Heart left ventricle (tissue), 16 donors: ENCODE data around the gene KCNK17. TPM values are rescaled to one million over a fixed set of nuclear protein-coding genes. Genes with fewer than 3 reads are reported as not detected.

ENCODE experiments used
- ATAC-seq, 4 donors: fragments of 200-7000 bp; cut with Tn5 transposase; one replicate each; pipeline ENCODE4 v1.9.1; 2020 to 2022; ENCODE audit warnings: moderate library complexity in 4 of 4, mild to moderate bottlenecking in 3 of 4, moderate number of reproducible peaks in 1 of 4
- DNase-seq, 5 donors: peaks; one replicate each; pipeline ENCODE4 v3.0.0-alpha.2; 2020
- H3K27ac ChIP-seq, 12 donors: fragments of 200-600 bp; sonication (generic) in 4 of 12; one replicate each; pipeline versions ENCODE4 v1.5.0 to v1.8.0; 2016 to 2022; ENCODE audit warnings: mild to moderate bottlenecking in 2 of 12
- H3K27me3 ChIP-seq, 9 donors: fragments of 200-600 bp; sonication (generic) in 2 of 9; one replicate each; pipeline versions ENCODE4 v1.5.1 to v1.8.0; 2016 to 2022; ENCODE audit warnings: mild to moderate bottlenecking in 3 of 9
- H3K36me3 ChIP-seq, 9 donors: fragments of 200-600 bp; sonication (generic) in 2 of 9; one replicate each; pipeline versions ENCODE4 v1.5.0 to v1.8.0; 2018 to 2022; ENCODE audit warnings: mild to moderate bottlenecking in 2 of 9
- H3K4me1 ChIP-seq, 12 donors: fragments of 200-600 bp; sonication (generic) in 4 of 12; one replicate each; pipeline versions ENCODE4 v1.5.0 to v1.8.0; 2016 to 2022; ENCODE audit warnings: mild to moderate bottlenecking in 3 of 12
- H3K4me3 ChIP-seq, 12 donors: fragments of 200-600 bp; sonication (generic) in 4 of 12; one replicate each; pipeline versions ENCODE4 v1.5.0 to v1.8.0; 2017 to 2022; ENCODE audit warnings: mild to moderate bottlenecking in 9 of 12, moderate library complexity in 4 of 12
- H3K9me3 ChIP-seq, 12 donors: fragments of 200-600 bp; sonication (generic) in 4 of 12; one replicate each; pipeline versions ENCODE4 v1.5.0 to v1.8.0; 2016 to 2022; ENCODE audit warnings: mild to moderate bottlenecking in 1 of 12
- POLR2A ChIP-seq, 2 donors: fragments of 450-650 bp; IDR thresholded peaks; one replicate each; pipeline ENCODE4 v1.6.1; 2017; ENCODE audit warnings: antibody characterized with exemption in 2 of 2, mild to moderate bottlenecking in 2 of 2, moderate library complexity in 2 of 2
- WGBS, 4 donors: extraction: QIAGEN DNeasy Blood & Tissue Kit in 2 of 4; methylation state at CpG; one replicate each; pipeline versions ENCODE4 v1.1.5 to v1.1.7; 2013 to 2018; 5-methylcytosine and 5-hydroxymethylcytosine counted together
- intact Hi-C, 10 donors: fragments of 100-400 bp; cut with DNase I; formaldehyde crosslinking; loops; one replicate each; pipeline versions ENCODE4 v1.11.1 to v1.14.2; 2022
- polyA plus RNA-seq, 2 donors: library from polyadenylated mRNA; stranded (reverse); fragments of 200-250 nt; gene quantifications; one replicate each; pipeline ENCODE4 v1.2.3, GENCODE V29; 2013
- total RNA-seq, 9 donors: library from RNA; depleted of rRNA in 2 of 9; stranded (reverse); fragments of >200 nt in 2 of 9; fragmentation: NEBNext Ultra II Directional in 3 of 9; extraction: Animal tissue kit (Norgen Biotek cat#: 25700) in 3 of 9; gene quantifications; one replicate each; pipeline versions ENCODE4 v1.1.0 to v1.2.4, GENCODE V29; 2016 to 2023
- TF ChIP-seq, protein P1 (sequence below), 12 donors: fragments of 200-600 bp; sonication (generic) in 4 of 12; IDR thresholded peaks; one replicate each; pipeline versions ENCODE4 v1.5.0 to v1.8.0; 2018 to 2022; ENCODE audit warnings: antibody characterized with exemption in 12 of 12, mild to moderate bottlenecking in 5 of 12
- donor health status: ischemic (EF 13 %, LVEDD 7.1; RV severe dilation, severe dysfunction).
- donor health status: healthy with polysubstance abuse.
- donor health status: DM: no; HTN: yes; CAD: no.
- donor health status: DM: no; HTN: no; CAD: no.
- donor health status: ischemic (EF 25% LVEDD 6.9; RV normal size, moderate dysfunction).
- donor health status: ischemic (EF 25% LVEDD 5.7; RV mildly dilated, moderate dysfunction).
- donor health status: healthy.
- donor health status: DM: yes; HTN: yes; CAD: no.
- donor health status: ischemic (EF 35%, LVEDD 5.7; RV mildly dilated, moderate dysfunction).
- donor health status: nonischemic (EF 11% LVEDD 7.7; RV severe dilation, severe dysfunction).
- donor health status: DM: yes; HTN: yes; CAD: no.
- donor health status: PGD.
- donor health status: ischemic (EF 29% LVEDD 5.4; RV normal size, mild dysfunction).
- donor health status: nonischemic (EF 23%, LVEDD 6.1; RV moderate dilation, normal function).

KCNK17 gene
- total and polyA plus RNA-seq, 11 donors = 0.06 to 0.36 (median 0.22) TPM; not detected in 5

DNA sequence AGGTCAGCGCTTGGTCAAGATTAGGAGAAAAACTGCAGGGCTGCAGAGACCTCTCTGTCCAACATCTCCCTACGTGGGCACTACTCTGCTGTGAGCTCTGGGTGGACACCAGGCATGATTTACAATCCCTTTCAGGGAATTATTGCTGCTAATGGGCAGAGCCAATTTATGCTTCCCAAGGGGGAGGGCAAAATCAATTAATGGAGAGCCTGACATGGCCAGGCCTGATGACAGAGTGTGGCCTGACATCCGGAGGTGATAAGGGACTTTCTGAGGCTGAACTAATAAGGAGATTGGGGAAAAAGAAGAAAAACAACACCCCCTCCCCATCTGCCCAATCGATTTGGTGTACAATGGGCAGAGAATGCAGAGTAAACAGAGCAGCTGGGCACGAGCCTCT lies 13.3 kb upstream of the KCNK17 start:
- Histone ChIP-seq H3K27ac (no peak overlapping the region), H3K36me3 (no peaks in the 10 kb centered on the region), H3K4me1 (no peaks in the 10 kb centered on the region), H3K27me3 (peaks cover 0 to 18% (median 2%) of the 10 kb centered on the region in 9 donors), H3K4me3 (no peak overlapping the region), H3K9me3 (no peaks in the 10 kb centered on the region)
- ATAC-seq = no peak
- TF ChIP-seq, protein P1, sequence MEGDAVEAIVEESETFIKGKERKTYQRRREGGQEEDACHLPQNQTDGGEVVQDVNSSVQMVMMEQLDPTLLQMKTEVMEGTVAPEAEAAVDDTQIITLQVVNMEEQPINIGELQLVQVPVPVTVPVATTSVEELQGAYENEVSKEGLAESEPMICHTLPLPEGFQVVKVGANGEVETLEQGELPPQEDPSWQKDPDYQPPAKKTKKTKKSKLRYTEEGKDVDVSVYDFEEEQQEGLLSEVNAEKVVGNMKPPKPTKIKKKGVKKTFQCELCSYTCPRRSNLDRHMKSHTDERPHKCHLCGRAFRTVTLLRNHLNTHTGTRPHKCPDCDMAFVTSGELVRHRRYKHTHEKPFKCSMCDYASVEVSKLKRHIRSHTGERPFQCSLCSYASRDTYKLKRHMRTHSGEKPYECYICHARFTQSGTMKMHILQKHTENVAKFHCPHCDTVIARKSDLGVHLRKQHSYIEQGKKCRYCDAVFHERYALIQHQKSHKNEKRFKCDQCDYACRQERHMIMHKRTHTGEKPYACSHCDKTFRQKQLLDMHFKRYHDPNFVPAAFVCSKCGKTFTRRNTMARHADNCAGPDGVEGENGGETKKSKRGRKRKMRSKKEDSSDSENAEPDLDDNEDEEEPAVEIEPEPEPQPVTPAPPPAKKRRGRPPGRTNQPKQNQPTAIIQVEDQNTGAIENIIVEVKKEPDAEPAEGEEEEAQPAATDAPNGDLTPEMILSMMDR (IDR thresholded peaks at IDR 0.05) = no peak
- TF ChIP-seq POLR2A (IDR thresholded peaks at IDR 0.05) = no peak
- no peak for DNase-seq
- intact Hi-C loops = no loop called here
- WGBS, 4 donors = 51 to 64% (median 60%) methylated on average over 5 of the region's 5 CpGs

DNA sequence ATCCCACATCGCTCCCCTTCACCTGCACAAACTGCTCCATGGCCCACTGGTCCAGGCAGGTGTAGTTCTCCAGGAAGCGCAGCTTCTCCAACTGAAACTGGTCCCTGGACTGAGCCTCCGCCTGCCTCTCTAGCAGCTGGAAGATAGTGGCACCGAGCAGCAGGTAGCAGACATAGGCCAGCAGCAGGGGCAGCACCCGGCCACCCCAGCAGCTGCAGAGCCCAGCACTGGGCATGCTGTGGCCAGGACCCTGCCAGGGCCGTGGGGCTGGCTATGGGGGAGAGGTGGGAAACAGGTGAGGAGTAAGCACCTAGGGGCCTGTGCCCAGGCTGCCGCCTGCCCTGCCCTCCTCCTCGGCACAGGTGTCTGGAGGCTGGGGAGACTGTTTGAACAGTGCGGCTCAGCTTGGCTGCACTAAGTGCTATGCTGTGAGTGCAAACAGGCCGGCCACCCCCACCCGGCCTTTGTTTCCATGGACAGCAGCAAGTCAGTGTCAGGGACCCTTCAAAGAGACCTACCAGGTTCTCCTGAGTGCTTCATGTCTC lies 8.2 kb upstream of the KCNK17 start, which contains the start of gene KCNK16:
KCNK16 (minus strand) TSS at position 397 of the 545 bp plus-strand sequence; CDS start at position 235, 162 bp downstream.
- TF ChIP-seq, protein P1 (IDR thresholded peaks at IDR 0.05) = no peak
- TF ChIP-seq POLR2A (IDR thresholded peaks at IDR 0.05) = no peak
- Histone ChIP-seq H3K27ac (no peak within 1 kb of the TSS), H3K36me3 (no peaks in the 10 kb centered on the region), H3K9me3 (no peaks in the 10 kb centered on the region), H3K27me3 (peaks cover 0 to 11% (median 0%) of the 10 kb centered on the region in 9 donors), H3K4me3 (no peak within 1 kb of the TSS), H3K4me1 (peaks cover 0 to 9% (median 0%) of the 10 kb centered on the region in 12 donors)
- WGBS, 4 donors = 79 to 89% (median 82%) methylated on average over 5 to 11 of the region's 11 CpGs
- peak in 1 of 5 donors; percentile 57 for DNase-seq
- intact Hi-C loops = no loop called here
- ATAC-seq = peak in 1 of 4 donors; percentile 12

DNA sequence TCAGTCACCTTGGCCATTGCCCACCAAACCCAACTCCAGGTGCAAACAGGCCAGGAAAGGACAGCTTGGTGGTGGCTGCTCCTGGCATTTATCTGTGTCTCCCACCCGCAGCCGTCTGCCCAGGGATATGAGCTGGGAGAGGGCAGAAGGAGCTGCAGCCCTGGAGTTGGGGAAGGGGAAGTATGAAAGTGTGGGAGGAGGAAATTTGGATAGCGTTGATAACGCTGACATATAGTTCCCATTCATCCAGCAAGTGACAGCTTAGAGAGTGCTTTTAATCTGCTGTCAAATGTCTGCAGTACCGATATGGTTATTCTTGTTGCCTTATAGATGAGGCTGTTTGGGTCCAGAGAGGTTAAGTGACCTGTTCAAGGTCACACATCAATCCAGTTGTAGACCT lies 7.5 kb upstream of the KCNK17 start:
- TF ChIP-seq, protein P1 (IDR thresholded peaks at IDR 0.05) = no peak
- no peak for TF ChIP-seq POLR2A (IDR thresholded peaks at IDR 0.05)
- DNase-seq (peak in 1 of 5 donors; percentile 35), ATAC-seq (no peak)
- Histone ChIP-seq H3K9me3 (no peaks in the 10 kb centered on the region), H3K27ac (no peak overlapping the region), H3K36me3 (no peaks in the 10 kb centered on the region), H3K4me1 (peaks cover 0 to 9% (median 0%) of the 10 kb centered on the region in 12 donors), H3K27me3 (peaks cover 0 to 7% (median 0%) of the 10 kb centered on the region in 9 donors), H3K4me3 (no peak overlapping the region)
- intact Hi-C loops = no loop called here
- 42 to 68% (median 60%) methylated on average over 5 of the region's 5 CpGs for WGBS, 4 donors

DNA sequence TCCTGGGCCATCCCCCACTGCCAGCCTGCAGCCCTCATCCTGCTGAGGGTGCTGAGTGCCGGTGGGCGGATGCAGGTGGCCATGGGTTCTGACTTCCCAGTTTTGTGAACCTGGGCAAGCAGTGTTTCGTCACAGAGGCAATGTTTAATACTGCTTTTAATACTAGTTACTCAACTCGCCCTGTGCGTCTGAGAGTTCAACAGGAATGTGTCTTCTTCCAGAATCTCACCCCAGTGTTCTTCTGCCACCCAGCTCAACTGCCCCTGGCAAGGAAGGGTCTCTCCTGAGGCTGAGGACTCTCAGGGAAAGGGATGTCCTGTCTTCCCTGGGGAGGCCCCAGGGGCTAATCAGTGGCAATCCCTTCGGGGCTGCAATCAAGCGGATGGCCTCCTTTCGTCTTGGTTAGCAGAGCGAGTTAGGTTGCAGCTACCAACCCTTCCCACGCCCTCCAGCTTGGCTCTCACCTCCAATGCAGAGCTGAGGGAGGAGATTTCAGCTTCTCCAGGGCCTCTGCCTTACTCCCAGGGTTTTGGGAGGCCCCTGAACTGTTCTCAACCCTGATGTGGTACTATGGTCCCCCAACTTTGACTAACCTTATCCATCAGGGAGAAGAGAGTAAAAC lies 6.3 kb upstream of the KCNK17 start:
- no peaks in the 10 kb centered on the region for H3K36me3 ChIP-seq
- no peak overlapping the region for H3K4me3 ChIP-seq
- peak overlapping the region in 2 of 12 donors; percentile 24 to 57 for H3K27ac ChIP-seq
- WGBS, 4 donors = 60 to 69% (median 63%) methylated on average over 10 of the region's 10 CpGs
- H3K27me3 ChIP-seq = peaks cover 0 to 9% (median 0%) of the 10 kb centered on the region in 9 donors
- no peaks in the 10 kb centered on the region for H3K9me3 ChIP-seq
- H3K4me1 ChIP-seq = peaks cover 0 to 9% (median 0%) of the 10 kb centered on the region in 12 donors
- ATAC-seq = peak in 1 of 4 donors; percentile 18
- intact Hi-C loops = no loop called here
- TF ChIP-seq, protein P1 (IDR thresholded peaks at IDR 0.05) = no peak
- TF ChIP-seq POLR2A (IDR thresholded peaks at IDR 0.05) = no peak
- DNase-seq = no peak
